Kidney (tissue), 14 donors: ENCODE data around the gene ITPR1. TPM values are rescaled to one million over a fixed set of nuclear protein-coding genes. Genes with fewer than 3 reads are reported as not detected.

Experiments used
- DNase-seq, 5 donors: peaks; one replicate each; pipeline ENCODE4 v3.0.0-alpha.2; 2013 to 2020
- FAIRE-seq: peaks from 2 replicates; lab custom pipeline; 2012; peaks lifted over from hg19 to GRCh38; lab: Jason Lieb, UNC
- H3K27ac ChIP-seq, 2 donors: one replicate each; pipeline ENCODE4 v1.7.0; 2013; ENCODE audit warnings: low read depth in 2 of 2, low read length in 2 of 2, inconsistent platforms in 1 of 2
- H3K27me3 ChIP-seq: one replicate; pipeline ENCODE4 v1.7.1; 2013; ENCODE audit warnings: low read length, inconsistent platforms; ENCODE audit not compliant: control insufficient read depth, insufficient read depth
- H3K36me3 ChIP-seq, 3 donors: one replicate each; pipeline versions ENCODE4 v1.7.0 to v1.7.1; 2013; ENCODE audit warnings: low read length in 3 of 3, control low read depth in 1 of 3, inconsistent platforms in 1 of 3; ENCODE audit not compliant: insufficient read depth in 3 of 3, control insufficient read depth in 2 of 3
- H3K4me1 ChIP-seq, 3 donors: one replicate each; pipeline versions ENCODE4 v1.7.0 to v1.7.1; 2013; ENCODE audit warnings: low read length in 3 of 3, inconsistent platforms in 1 of 3, low read depth in 1 of 3; ENCODE audit not compliant: control insufficient read depth in 2 of 3, insufficient read depth in 2 of 3
- H3K4me3 ChIP-seq, 3 donors: one replicate each; pipeline versions ENCODE4 v1.7.0 to v1.8.1; 2013; ENCODE audit warnings: low read length in 3 of 3, control low read depth in 1 of 3, inconsistent platforms in 1 of 3
- H3K9ac ChIP-seq, 3 donors: one replicate each; pipeline versions ENCODE4 v1.7.0 to v1.7.1; 2013; ENCODE audit warnings: low read length in 3 of 3, control low read depth in 1 of 3, inconsistent platforms in 1 of 3
- H3K9me3 ChIP-seq, 3 donors: one replicate each; pipeline versions ENCODE4 v1.7.0 to v1.7.1; 2013; ENCODE audit warnings: low read length in 3 of 3, control low read depth in 1 of 3, inconsistent platforms in 1 of 3; ENCODE audit not compliant: control insufficient read depth in 2 of 3, insufficient read depth in 1 of 3
- CTCF ChIP-seq: IDR thresholded peaks from 3 replicates; pipeline ENCODE4 v1.5.1; 2012; ENCODE audit warnings: mild to moderate bottlenecking, moderate library complexity, borderline replicate concordance; ENCODE audit not compliant: insufficient read depth; ENCODE audit errors: extremely low read depth
- intact Hi-C: fragments of 100-400 bp; cut with DNase I; formaldehyde crosslinking; loops from one replicate; pipeline ENCODE4 v1.11.1; 2022
- polyA plus RNA-seq: library from polyadenylated mRNA; stranded (reverse); fragments of 350-450 nt; fragmentation: Illumina TruSeq; extraction: RNeasy Lipid Tissue Mini Kit (QIAGEN cat#74804); gene quantifications from one replicate; pipeline ENCODE4 v1.2.3, GENCODE V29; 2014; ENCODE audit warnings: low read depth, low replicate concordance; ENCODE audit not compliant: insufficient read depth
- total RNA-seq: library from RNA; stranded (reverse); fragmentation: NEBNext Ultra II Directional; extraction: Animal tissue kit (Norgen Biotek cat#: 25700); gene quantifications from one replicate; pipeline ENCODE4 v1.2.1, GENCODE V29; 2021
- donor health status: control.
- donor health status: control.
- donor health status: control.
- donor health status: control.
- donor health status: control.
- donor health status: DM: yes; HTN: yes; CAD: no.
- donor health status: Normal renal cell carcinoma (clear cell type).

ITPR1 gene
- total and polyA plus RNA-seq, 2 donors from 2014 or later, result 30.2 to 81.2 TPM

GRCh38 chr3:4575381-4575780 is 82.2 kb downstream of the ITPR1 start:
- intact Hi-C loops, result no loop called here
- TF ChIP-seq CTCF, result no peak
- FAIRE-seq (no peak), DNase-seq (no peak)
- no peak overlapping the region for H3K4me3 ChIP-seq
- no peak overlapping the region for H3K27ac ChIP-seq
- H3K36me3 ChIP-seq, result no peaks in the 10 kb centered on the region
- H3K4me1 ChIP-seq, result peaks cover 2 to 7% (median 4%) of the 10 kb centered on the region in 3 donors
- H3K27me3 ChIP-seq, result no peaks in the 10 kb centered on the region
- H3K9ac ChIP-seq, result no peak overlapping the region
- no peaks in the 10 kb centered on the region for H3K9me3 ChIP-seq

GRCh38 chr3:4577721-4578120 is 84.6 kb downstream of the ITPR1 start:
- no peak overlapping the region for H3K9ac ChIP-seq
- no peak overlapping the region for H3K27ac ChIP-seq
- no peaks in the 10 kb centered on the region for H3K9me3 ChIP-seq
- TF ChIP-seq CTCF, result no peak
- intact Hi-C loops, result no loop called here
- DNase-seq (no peak), FAIRE-seq (no peak)
- H3K36me3 ChIP-seq, result no peaks in the 10 kb centered on the region
- no peak overlapping the region for H3K4me3 ChIP-seq
- no peaks in the 10 kb centered on the region for H3K27me3 ChIP-seq
- H3K4me1 ChIP-seq, result peaks cover 3 to 11% (median 10%) of the 10 kb centered on the region in 3 donors

GRCh38 chr3:4580346-4581123 is 87.4 kb downstream of the ITPR1 start:
- H3K36me3 ChIP-seq, result no peaks in the 10 kb centered on the region
- intact Hi-C loops, result loop anchor here (5.0 kb wide), 1 partner anchor 233 kb away; no protein-coding TSS in a partner anchor
- H3K9me3 ChIP-seq, result no peaks in the 10 kb centered on the region
- H3K27me3 ChIP-seq, result no peaks in the 10 kb centered on the region
- FAIRE-seq, result no peak
- TF ChIP-seq CTCF, result no peak
- peaks cover 13 to 19% (median 15%) of the 10 kb centered on the region in 3 donors for H3K4me1 ChIP-seq
- H3K4me3 ChIP-seq, result no peak overlapping the region
- H3K27ac ChIP-seq, result peak overlapping the region; percentile 64 to 82
- H3K9ac ChIP-seq, result no peak overlapping the region
- DNase-seq, result peak in 3 of 5 donors; percentile 55 to 86 (median 83)
